GM21786 (cell line): ENCODE measurements around the gene CBFA2T2.
A peak's percentile ranks its signal among the peaks of the same experiment; 100 is the strongest.
"Not testable (repeated sequence)": the region's sequence is repeated elsewhere in the genome, so short reads cannot be mapped to it uniquely, and the experiment has no call there.

ENCODE experiments used
- ATAC-seq: cut with Tn5 transposase; IDR thresholded peaks from one replicate; pipeline ENCODE4 v1.9.1; 2021; ENCODE audit not compliant: unreplicated experiment

Gene CBFA2T2

DNA sequence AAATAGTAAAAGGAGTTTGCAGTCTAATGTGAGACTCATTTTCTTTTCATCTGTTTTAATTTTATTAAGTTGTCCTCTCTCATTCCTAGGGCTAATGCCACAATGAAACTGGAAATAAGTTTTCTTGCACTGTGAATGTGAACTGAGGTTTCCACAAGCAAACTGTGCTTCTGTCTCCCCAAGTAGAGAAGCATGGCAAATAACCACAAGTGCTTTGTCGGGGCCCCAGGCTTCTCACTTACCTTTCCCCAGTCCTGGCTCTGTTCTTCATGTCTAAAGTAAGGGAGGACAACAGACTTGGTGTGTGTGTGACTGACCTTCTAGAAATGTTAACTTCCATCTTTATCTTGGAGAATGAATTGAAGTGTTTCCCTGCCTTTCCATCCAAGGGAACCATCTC, 80.8 kb downstream of the CBFA2T2 start:
- ATAC-seq: no peak

DNA sequence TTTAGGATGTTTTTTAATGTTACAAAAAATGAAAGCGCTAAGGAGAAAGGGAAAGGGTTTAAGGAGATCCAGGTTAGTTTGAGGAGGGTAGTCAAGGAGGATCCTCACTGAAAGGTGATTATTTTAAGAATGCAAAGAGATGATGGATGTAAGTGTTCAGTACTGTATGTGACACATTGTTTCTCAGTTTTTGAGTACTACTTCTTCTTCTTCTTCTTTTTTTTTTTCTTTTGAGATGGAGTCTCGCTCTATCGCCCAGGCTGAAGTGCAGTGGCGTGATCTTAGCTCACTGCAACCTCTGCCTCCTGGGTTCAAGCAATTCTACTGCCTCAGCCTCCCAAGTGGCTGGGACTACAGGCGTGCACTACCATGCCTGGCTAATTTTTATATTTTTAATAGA, 83.4 kb downstream of the CBFA2T2 start:
- ATAC-seq: not testable (repeated sequence)

- ATAC-seq: no peak
Measured at GRCh38 chr20:33575282-33575681, 85.4 kb downstream of the CBFA2T2 start.

DNA sequence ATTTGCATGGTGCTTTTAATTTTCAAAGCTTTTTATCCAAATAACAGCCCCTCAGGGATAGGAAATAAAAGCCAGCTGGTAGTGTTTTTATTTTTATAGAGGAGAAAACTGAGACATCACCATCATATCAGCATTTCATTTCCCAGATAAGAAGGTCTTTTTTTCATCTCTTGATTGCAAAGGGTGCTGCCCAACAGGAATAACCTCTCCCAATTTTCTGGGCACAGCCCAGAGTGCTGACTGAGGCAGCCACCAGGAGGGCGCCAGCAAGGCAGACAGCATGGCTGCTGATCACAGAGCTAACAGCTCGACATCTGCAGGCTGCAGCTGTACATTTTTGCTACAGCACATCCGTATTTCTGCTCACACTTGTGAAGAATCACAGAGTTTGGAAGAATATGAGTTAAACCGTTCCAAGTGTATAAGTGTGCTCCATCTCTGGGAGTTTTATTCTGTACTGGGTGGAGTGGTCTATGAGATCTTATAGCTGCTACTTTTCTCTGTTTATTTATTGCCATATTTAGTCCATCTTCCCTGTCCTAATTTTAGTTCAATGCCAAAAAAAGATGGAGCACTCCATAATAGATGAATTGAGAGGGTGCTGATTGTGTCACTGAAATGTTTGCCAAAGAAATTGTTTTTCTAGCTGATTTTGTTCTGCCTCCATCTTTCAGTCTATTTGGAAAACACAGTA, 86.7 kb downstream of the CBFA2T2 start:
- no peak for ATAC-seq

DNA sequence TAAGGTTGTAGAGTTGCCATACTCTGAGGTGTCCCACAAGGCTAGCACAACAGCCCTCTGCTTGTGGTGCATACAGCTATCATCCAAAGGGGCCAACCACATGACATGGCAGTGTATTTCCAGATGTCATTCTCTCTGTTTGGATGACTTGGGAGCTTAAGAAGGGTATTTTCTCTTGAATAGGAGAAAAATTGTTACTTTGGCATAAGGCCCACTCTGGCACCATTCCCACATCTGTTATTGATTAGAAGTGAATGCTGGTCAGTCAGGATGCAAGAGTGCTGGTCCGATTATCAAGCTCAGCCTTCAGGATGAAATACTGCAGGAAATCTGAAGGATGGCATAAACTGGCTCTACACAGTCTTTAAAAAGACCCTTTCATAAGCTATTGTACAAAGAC, 88.6 kb downstream of the CBFA2T2 start:
- ATAC-seq: no peak

GRCh38 chr20:33583143-33583542, 93.2 kb downstream of the CBFA2T2 start:
- ATAC-seq: no peak

GRCh38 chr20:33584976-33585375, 95.1 kb downstream of the CBFA2T2 start:
- ATAC-seq: no peak

DNA sequence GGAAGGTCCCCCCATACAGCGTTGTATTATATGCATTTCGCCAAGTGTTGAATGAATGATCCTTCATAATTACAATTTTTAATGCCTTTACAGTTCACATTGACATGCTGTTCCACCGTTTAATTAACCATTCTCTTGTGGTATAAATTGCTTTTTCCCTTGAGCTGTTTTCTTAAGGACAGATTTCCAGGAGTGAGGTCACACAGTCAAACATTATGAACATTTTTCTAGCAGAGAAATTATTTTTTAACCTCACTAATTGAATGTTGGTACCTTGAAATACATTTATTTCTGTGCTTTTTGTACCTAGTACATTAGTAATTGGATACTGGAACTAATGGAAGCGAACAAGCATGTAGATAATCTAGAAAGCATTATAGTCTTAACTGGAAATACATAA, 95.5 kb downstream of the CBFA2T2 start:
- no peak for ATAC-seq

- ATAC-seq: no peak
Measured at GRCh38 chr20:33589059-33589458, 99.2 kb downstream of the CBFA2T2 start.

GRCh38 chr20:33591901-33592300, 102.0 kb downstream of the CBFA2T2 start:
- not testable (repeated sequence) for ATAC-seq

DNA sequence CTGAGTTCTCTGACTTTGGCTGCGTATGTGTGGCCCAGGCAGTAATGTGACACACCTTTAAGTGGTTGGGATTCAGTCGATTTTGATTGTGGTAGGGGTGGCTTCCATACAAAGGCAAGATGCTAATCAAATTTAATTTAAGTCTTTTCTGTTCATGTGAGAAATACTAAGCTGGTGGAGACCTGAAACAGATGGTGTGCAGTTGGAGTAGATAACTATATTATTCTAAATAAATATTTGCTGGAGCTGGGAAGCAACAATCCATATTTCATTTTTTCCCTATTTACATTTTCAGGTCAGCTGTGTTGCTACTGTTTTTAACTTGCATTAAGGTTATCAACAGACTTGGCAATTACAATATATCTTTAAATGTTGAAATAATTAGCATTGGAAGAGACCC, 104.8 kb downstream of the CBFA2T2 start:
- no peak for ATAC-seq

GRCh38 chr20:33600414-33600813, 110.5 kb downstream of the CBFA2T2 start:
- ATAC-seq: no peak

- no peak for ATAC-seq
Measured at GRCh38 chr20:33600981-33601380, 111.1 kb downstream of the CBFA2T2 start.

DNA sequence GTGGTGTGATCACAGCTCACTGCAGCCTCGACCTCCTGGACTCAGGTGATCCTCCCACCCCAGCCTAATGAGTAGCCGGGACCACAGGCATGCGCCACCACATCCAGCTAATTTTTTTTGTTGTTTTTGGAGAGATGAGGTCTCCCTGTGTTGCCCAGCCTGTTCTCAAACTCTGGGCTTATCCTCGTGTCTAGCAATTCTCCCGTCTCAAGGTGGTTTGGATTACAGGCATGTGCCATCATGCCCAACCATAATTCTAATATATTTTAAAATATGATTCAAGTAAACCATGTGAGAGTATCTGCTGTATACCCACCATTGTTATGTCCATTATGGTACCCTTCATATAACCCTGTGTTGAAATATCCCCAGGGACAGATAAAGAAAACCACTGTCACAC, 112.0 kb downstream of the CBFA2T2 start:
- no peak for ATAC-seq

DNA sequence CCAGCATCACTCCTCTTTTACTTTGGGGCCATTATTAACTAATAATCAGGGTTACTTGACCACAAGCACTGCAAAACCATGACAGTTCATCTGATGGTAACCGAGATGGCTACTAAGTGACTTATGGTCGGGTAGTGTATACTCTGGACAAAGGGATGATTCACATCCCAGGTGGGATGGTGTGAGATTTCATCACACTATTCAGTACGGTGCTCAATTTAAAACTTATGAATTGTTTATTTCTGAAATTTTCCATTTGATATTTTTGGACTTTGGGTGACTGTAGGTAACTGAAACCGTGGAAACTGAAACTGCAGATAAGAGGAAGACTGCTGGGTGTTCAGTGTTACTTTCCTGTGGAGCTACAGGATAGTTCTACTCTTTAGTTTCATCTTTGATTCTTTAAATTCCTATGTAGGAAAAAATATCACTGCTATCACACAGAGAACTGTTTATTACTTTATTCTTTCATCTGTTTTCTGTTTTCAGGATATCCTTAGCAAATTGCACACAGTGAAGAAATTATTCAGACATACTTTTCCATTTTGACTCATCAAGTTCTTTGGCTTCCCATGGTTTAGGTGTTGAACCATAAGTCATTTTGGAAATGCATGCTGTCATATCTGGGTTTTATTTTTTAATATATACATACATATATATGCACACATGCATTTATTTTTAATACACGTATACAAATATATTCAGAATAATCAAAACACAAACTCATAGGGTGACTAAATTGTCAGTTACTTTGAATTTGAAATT, 113.1 kb downstream of the CBFA2T2 start:
- ATAC-seq: no peak

- no peak for ATAC-seq
Measured at GRCh38 chr20:33604084-33604990, 114.4 kb downstream of the CBFA2T2 start.

GRCh38 chr20:33604991-33605370, 115.1 kb downstream of the CBFA2T2 start:
- ATAC-seq: no peak

DNA sequence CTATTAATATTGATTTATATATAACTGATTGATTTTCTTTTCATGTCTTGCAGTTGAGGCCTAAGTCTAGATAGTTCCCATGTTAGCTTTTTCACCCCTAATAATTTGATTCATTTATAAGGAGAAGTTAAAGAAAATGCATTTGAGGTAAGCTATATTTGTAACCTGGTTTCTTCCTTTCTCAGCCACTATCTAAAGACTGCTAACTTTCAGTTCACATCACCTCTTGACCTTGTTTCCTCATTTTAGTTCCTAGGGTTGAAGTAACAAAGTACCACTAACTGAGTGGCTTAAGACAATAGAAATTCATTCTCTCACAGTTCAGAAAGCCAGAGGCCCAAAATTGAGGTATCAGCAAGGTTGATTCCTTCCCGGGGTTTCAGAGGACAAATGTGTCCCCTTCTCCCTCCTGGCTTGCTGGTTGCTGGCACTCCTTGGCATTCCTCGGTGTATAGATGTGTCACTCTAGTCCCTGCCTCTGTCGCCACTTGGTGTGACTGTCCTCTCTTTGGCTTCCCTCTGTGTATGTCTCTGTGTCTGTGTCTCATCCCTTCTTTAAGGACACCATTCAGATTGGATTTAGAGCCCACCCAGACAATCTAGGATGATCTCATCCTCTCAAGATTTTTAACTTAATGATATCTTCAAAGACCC, 116.3 kb downstream of the CBFA2T2 start:
- peak; percentile 47 for ATAC-seq

- ATAC-seq: no peak
Measured at GRCh38 chr20:33609504-33609903, 119.6 kb downstream of the CBFA2T2 start.

- ATAC-seq: no peak
Measured at GRCh38 chr20:33611106-33611505, 121.2 kb downstream of the CBFA2T2 start.

GRCh38 chr20:33612001-33612400, 122.1 kb downstream of the CBFA2T2 start:
- no peak for ATAC-seq
